ENCODE data around the gene SLX1B.
"Not testable (repeated sequence)": the region's sequence is repeated elsewhere in the genome, so short reads cannot be mapped to it uniquely, and the experiment has no call there.

SLX1B gene

GRCh38 chr16:29482276-29482675, 27.9 kb downstream of the SLX1B start:
- H3K4me3 Mint-ChIP-seq; H3K36me3 Mint-ChIP-seq (ENCODE audit: low read depth); H3K4me1 Mint-ChIP-seq; DNase-seq; H3K27me3 Mint-ChIP-seq (ENCODE audit: low read depth, poor library complexity); H3K27ac Mint-ChIP-seq; H3K9me3 Mint-ChIP-seq: not testable (repeated sequence)

- DNase-seq; H3K27me3 Mint-ChIP-seq (ENCODE audit: low read depth, poor library complexity); H3K4me1 Mint-ChIP-seq; H3K36me3 Mint-ChIP-seq (ENCODE audit: low read depth); H3K4me3 Mint-ChIP-seq; H3K9me3 Mint-ChIP-seq; H3K27ac Mint-ChIP-seq: not testable (repeated sequence)
Observed at GRCh38 chr16:29506308-29506707, 52.0 kb downstream of the SLX1B start, which contains the start of gene NPIPB12. Gene NPIPB12 (minus strand): TSS chr16:29506408.

Measured in nephron progenitor cell (in vitro differentiated cells).